A673 (cell line): ENCODE data around the gene CDKAL1. TPM values are rescaled to one million over a fixed set of nuclear protein-coding genes. Genes with fewer than 3 reads are reported as not detected.

Experiments
- BruUV-seq: library from RNA; stranded (reverse); fragments of 400-500 nt; replicated peaks from 2 replicates; lab custom pipeline; 2021; lab: Mats Ljungman, UMichigan
- CTCF ChIA-PET: fragments of 300-600 bp; sonication (Branson Sonifier 250); formaldehyde crosslinking; loops from one replicate; lab custom pipeline; 2022; ENCODE audit warnings: antibody characterized with exemption; lab: Charles Lee
- POLR2A ChIA-PET: fragments of 300-600 bp; sonication (Branson Sonifier 250); formaldehyde crosslinking; loops from one replicate; lab custom pipeline; 2022; ENCODE audit warnings: antibody characterized with exemption; ENCODE audit not compliant: low non-redundant PET; lab: Charles Lee
- DNase-seq: peaks from one replicate; pipeline ENCODE4 v3.0.0-alpha.2; 2015; ENCODE audit warnings: low spot score
- H3K27ac ChIP-seq: fragments of 200-600 bp; sonication (generic); 2 replicates; pipeline ENCODE4 v1.5.1; 2016; ENCODE audit warnings: mixed run types, low read depth, mild to moderate bottlenecking, mixed read lengths, antibody characterized with exemption, low read length; ENCODE audit not compliant: poor library complexity, severe bottlenecking
- H3K27me3 ChIP-seq: fragments of 200-600 bp; sonication (generic); replicated peaks from 2 replicates; pipeline ENCODE4 v1.6.1; 2017; ENCODE audit warnings: mixed run types, low read depth, mild to moderate bottlenecking, mixed read lengths, antibody characterized with exemption, low read length; ENCODE audit not compliant: insufficient read depth, poor library complexity
- H3K36me3 ChIP-seq: fragments of 200-600 bp; sonication (generic); 2 replicates; pipeline ENCODE4 v1.6.1; 2016; ENCODE audit warnings: mixed run types, mild to moderate bottlenecking, mixed read lengths, antibody characterized with exemption, low read length; ENCODE audit not compliant: insufficient read depth, poor library complexity, severe bottlenecking
- H3K4me1 ChIP-seq: fragments of 200-600 bp; sonication (generic); 2 replicates; pipeline ENCODE4 v1.6.1; 2017; ENCODE audit warnings: mixed run types, mild to moderate bottlenecking, mixed read lengths, antibody characterized with exemption, low read length; ENCODE audit not compliant: insufficient read depth, poor library complexity, severe bottlenecking
- H3K4me3 ChIP-seq: fragments of 200-600 bp; sonication (generic); 2 replicates; pipeline ENCODE4 v1.5.1; 2016; ENCODE audit warnings: low read depth, mixed run types, mild to moderate bottlenecking, mixed read lengths, low read length; ENCODE audit not compliant: poor library complexity, severe bottlenecking
- H3K9me3 ChIP-seq: fragments of 200-600 bp; sonication (generic); 2 replicates; pipeline ENCODE4 v1.6.1; 2016; ENCODE audit warnings: mixed run types, low read depth, mild to moderate bottlenecking, mixed read lengths, antibody characterized with exemption, low read length; ENCODE audit not compliant: poor library complexity, severe bottlenecking
- EZH2 ChIP-seq: fragments of 200-600 bp; sonication (generic); IDR thresholded peaks from 2 replicates; pipeline ENCODE4 v1.6.1; 2017; ENCODE audit warnings: borderline replicate concordance, low read depth, mild to moderate bottlenecking, mixed read lengths, antibody characterized with exemption, low read length; ENCODE audit not compliant: poor library complexity, severe bottlenecking
- intact Hi-C: fragments of 100-400 bp; cut with micrococcal nuclease; formaldehyde crosslinking; loops from one replicate; pipeline ENCODE4 v1.10.0; 2022; ENCODE audit not compliant: unreplicated experiment
- total RNA-seq: library from RNA; stranded (reverse); gene quantifications from 2 replicates; pipeline ENCODE4 v1.2.3, GENCODE V29; 2021
- TF ChIP-seq, protein P1 (sequence below): fragments of 300-800, 200-600 bp; sonication (generic); conservative IDR thresholded peaks from 2 replicates; pipeline ENCODE4 v1.5.1; 2017; ENCODE audit warnings: low read depth, mild to moderate bottlenecking, antibody characterized with exemption, low read length, moderate library complexity, mixed read lengths

Gene CDKAL1
- total RNA-seq, 1 experiment from 2014 or later: 35.5 TPM

- no peak for DNase-seq
- Histone ChIP-seq H3K9me3 (no peaks in the 10 kb centered on the region), H3K4me3 (no peak overlapping the region), H3K27ac (no peak overlapping the region), H3K36me3 (no peaks in the 10 kb centered on the region), H3K27me3 (no peaks in the 10 kb centered on the region), H3K4me1 (peaks cover 7% of the 10 kb centered on the region)
- ChIA-PET CTCF (no interaction called here), POLR2A (no interaction called here)
- no peak for TF ChIP-seq EZH2
- TF ChIP-seq, protein P1, sequence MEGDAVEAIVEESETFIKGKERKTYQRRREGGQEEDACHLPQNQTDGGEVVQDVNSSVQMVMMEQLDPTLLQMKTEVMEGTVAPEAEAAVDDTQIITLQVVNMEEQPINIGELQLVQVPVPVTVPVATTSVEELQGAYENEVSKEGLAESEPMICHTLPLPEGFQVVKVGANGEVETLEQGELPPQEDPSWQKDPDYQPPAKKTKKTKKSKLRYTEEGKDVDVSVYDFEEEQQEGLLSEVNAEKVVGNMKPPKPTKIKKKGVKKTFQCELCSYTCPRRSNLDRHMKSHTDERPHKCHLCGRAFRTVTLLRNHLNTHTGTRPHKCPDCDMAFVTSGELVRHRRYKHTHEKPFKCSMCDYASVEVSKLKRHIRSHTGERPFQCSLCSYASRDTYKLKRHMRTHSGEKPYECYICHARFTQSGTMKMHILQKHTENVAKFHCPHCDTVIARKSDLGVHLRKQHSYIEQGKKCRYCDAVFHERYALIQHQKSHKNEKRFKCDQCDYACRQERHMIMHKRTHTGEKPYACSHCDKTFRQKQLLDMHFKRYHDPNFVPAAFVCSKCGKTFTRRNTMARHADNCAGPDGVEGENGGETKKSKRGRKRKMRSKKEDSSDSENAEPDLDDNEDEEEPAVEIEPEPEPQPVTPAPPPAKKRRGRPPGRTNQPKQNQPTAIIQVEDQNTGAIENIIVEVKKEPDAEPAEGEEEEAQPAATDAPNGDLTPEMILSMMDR: no peak
- no TSS peak for BruUV-seq
- intact Hi-C loops: no loop called here
Measured at GRCh38 chr6:21163110-21163837, 629.0 kb downstream of the CDKAL1 start.

- DNase-seq: no peak
- TF ChIP-seq, protein P1: no peak
- no peak for TF ChIP-seq EZH2
- no peak overlapping the region for H3K4me3 ChIP-seq
- peaks cover 7% of the 10 kb centered on the region for H3K4me1 ChIP-seq
- H3K9me3 ChIP-seq: no peaks in the 10 kb centered on the region
- ChIA-PET POLR2A (no interaction called here), CTCF (no interaction called here)
- no peak overlapping the region for H3K27ac ChIP-seq
- no peaks in the 10 kb centered on the region for H3K36me3 ChIP-seq
- intact Hi-C loops: no loop called here
- no TSS peak for BruUV-seq
- H3K27me3 ChIP-seq: no peaks in the 10 kb centered on the region
Measured at GRCh38 chr6:21163838-21164180, 629.6 kb downstream of the CDKAL1 start.

GRCh38 chr6:21164768-21165326 lies 630.6 kb downstream of the CDKAL1 start:
- no peaks in the 10 kb centered on the region for H3K27me3 ChIP-seq
- H3K27ac ChIP-seq: no peak overlapping the region
- no peak overlapping the region for H3K4me3 ChIP-seq
- no peaks in the 10 kb centered on the region for H3K36me3 ChIP-seq
- intact Hi-C loops: no loop called here
- CTCF ChIA-PET: no interaction called here
- POLR2A ChIA-PET: no interaction called here
- peaks cover 7% of the 10 kb centered on the region for H3K4me1 ChIP-seq
- TF ChIP-seq, protein P1: no peak
- no peak for TF ChIP-seq EZH2
- no peaks in the 10 kb centered on the region for H3K9me3 ChIP-seq
- BruUV-seq: no TSS peak
- DNase-seq: no peak
